GM06990 (cell line): Measurements from ENCODE around the gene CDH22.

Source experiments
- DNase-seq: peaks from one replicate; pipeline ENCODE4 v3.0.0-alpha.2; 2011; ENCODE audit not compliant: insufficient read length; ENCODE audit errors: extremely low read depth
- H3K27me3 ChIP-seq: replicated peaks from 2 replicates; pipeline ENCODE4 v1.6.0; 2011; ENCODE audit warnings: low read length; ENCODE audit not compliant: control insufficient read depth, insufficient read depth
- H3K36me3 ChIP-seq: 2 replicates; pipeline ENCODE4 v1.5.1; 2011; ENCODE audit warnings: low read length; ENCODE audit not compliant: control insufficient read depth, insufficient read depth
- H3K4me3 ChIP-seq: replicated peaks from 2 replicates; pipeline ENCODE4 v1.5.1; 2011; ENCODE audit warnings: low read depth, mild to moderate bottlenecking, control low read depth, low read length
- CTCF ChIP-seq: IDR thresholded peaks from 2 replicates; pipeline ENCODE4 v1.5.1; 2011; ENCODE audit warnings: low read length, control low read depth, mild to moderate bottlenecking, inconsistent platforms; ENCODE audit not compliant: insufficient read depth, poor library complexity, severe bottlenecking

Gene CDH22

GRCh38 chr20:46217583-46217982, 90.7 kb downstream of the CDH22 start:
- TF ChIP-seq CTCF, result no peak
- no peak for DNase-seq
- Histone ChIP-seq H3K4me3 (no peak overlapping the region), H3K36me3 (no peaks in the 10 kb centered on the region), H3K27me3 (no peaks in the 10 kb centered on the region)

GRCh38 chr20:46216770-46217464, 91.4 kb downstream of the CDH22 start:
- Histone ChIP-seq H3K4me3 (no peak overlapping the region), H3K27me3 (no peaks in the 10 kb centered on the region), H3K36me3 (no peaks in the 10 kb centered on the region)
- TF ChIP-seq CTCF, result no peak
- no peak for DNase-seq

- Histone ChIP-seq H3K4me3 (no peak overlapping the region), H3K36me3 (no peaks in the 10 kb centered on the region), H3K27me3 (no peaks in the 10 kb centered on the region)
- no peak for TF ChIP-seq CTCF
- DNase-seq, result no peak
These were observed 92.2 kb downstream of the CDH22 start for GRCh38 chr20:46215913-46216707.

- H3K4me3 ChIP-seq, result no peak overlapping the region
- no peaks in the 10 kb centered on the region for H3K36me3 ChIP-seq
- no peaks in the 10 kb centered on the region for H3K27me3 ChIP-seq
- DNase-seq, result no peak
- no peak for TF ChIP-seq CTCF
These were observed 93.3 kb downstream of the CDH22 start for GRCh38 chr20:46214824-46215488.

- no peak for TF ChIP-seq CTCF
- H3K36me3 ChIP-seq, result no peaks in the 10 kb centered on the region
- H3K27me3 ChIP-seq, result no peaks in the 10 kb centered on the region
- no peak for DNase-seq
- no peak overlapping the region for H3K4me3 ChIP-seq
These were observed 94.1 kb downstream of the CDH22 start for GRCh38 chr20:46213946-46214823.
